ENCODE data around the gene STXBP6. TPM values are rescaled to one million over a fixed set of nuclear protein-coding genes. Genes with fewer than 3 reads are reported as not detected.
A peak's percentile ranks its signal among the peaks of the same experiment; 100 is the strongest.
"Not testable (repeated sequence)": the region's sequence is repeated elsewhere in the genome, so short reads cannot be mapped to it uniquely, and the experiment has no call there.

Gene STXBP6
- total RNA-seq, 1 donor from 2014 or later = 0.06 TPM

GRCh38 chr14:24813819-24814259 lies 236.1 kb downstream of the STXBP6 start:
- no peak for DNase-seq (ENCODE audit: extremely low read depth, low read depth, low spot score)

- DNase-seq (ENCODE audit: extremely low read depth, low read depth, low spot score) = no peak
These were observed 236.7 kb downstream of the STXBP6 start for GRCh38 chr14:24813089-24813815.

- no peak for DNase-seq (ENCODE audit: extremely low read depth, low read depth, low spot score)
These were observed 240.8 kb downstream of the STXBP6 start for GRCh38 chr14:24809135-24809534.

GRCh38 chr14:24808412-24808811 lies 241.5 kb downstream of the STXBP6 start:
- DNase-seq (ENCODE audit: extremely low read depth, low read depth, low spot score) = no peak

GRCh38 chr14:24806061-24806678 lies 243.8 kb downstream of the STXBP6 start:
- peak; percentile 12 for DNase-seq (ENCODE audit: extremely low read depth, low read depth, low spot score)

GRCh38 chr14:24804552-24805212 lies 245.3 kb downstream of the STXBP6 start:
- DNase-seq (ENCODE audit: extremely low read depth, low read depth, low spot score) = no peak

- no peak for DNase-seq (ENCODE audit: extremely low read depth, low read depth, low spot score)
These were observed 245.9 kb downstream of the STXBP6 start for GRCh38 chr14:24803933-24804494.

GRCh38 chr14:24803426-24803825 lies 246.5 kb downstream of the STXBP6 start:
- not testable (repeated sequence) for DNase-seq (ENCODE audit: extremely low read depth, low read depth, low spot score)

- DNase-seq (ENCODE audit: extremely low read depth, low read depth, low spot score) = no peak
These were observed 247.7 kb downstream of the STXBP6 start for GRCh38 chr14:24802236-24802635.

GRCh38 chr14:24801024-24801423 lies 248.9 kb downstream of the STXBP6 start:
- DNase-seq (ENCODE audit: extremely low read depth, low read depth, low spot score) = no peak

GRCh38 chr14:24798911-24799462 lies 251.0 kb downstream of the STXBP6 start:
- DNase-seq (ENCODE audit: extremely low read depth, low read depth, low spot score) = no peak

- no peak for DNase-seq (ENCODE audit: extremely low read depth, low read depth, low spot score)
These were observed 254.5 kb downstream of the STXBP6 start for GRCh38 chr14:24795406-24795805.

GRCh38 chr14:24794644-24795305 lies 255.2 kb downstream of the STXBP6 start:
- no peak for DNase-seq (ENCODE audit: extremely low read depth, low read depth, low spot score)

- no peak for DNase-seq (ENCODE audit: extremely low read depth, low read depth, low spot score)
These were observed 259.8 kb downstream of the STXBP6 start for GRCh38 chr14:24790196-24790595.

- DNase-seq (ENCODE audit: extremely low read depth, low read depth, low spot score) = no peak
These were observed 260.5 kb downstream of the STXBP6 start for GRCh38 chr14:24789378-24789884.

GRCh38 chr14:24785698-24786097 lies 264.2 kb downstream of the STXBP6 start:
- DNase-seq (ENCODE audit: extremely low read depth, low read depth, low spot score) = no peak

GRCh38 chr14:24784981-24785380 lies 265.0 kb downstream of the STXBP6 start:
- DNase-seq (ENCODE audit: extremely low read depth, low read depth, low spot score) = no peak

- DNase-seq (ENCODE audit: extremely low read depth, low read depth, low spot score) = no peak
These were observed 266.2 kb downstream of the STXBP6 start for GRCh38 chr14:24783791-24784190.

GRCh38 chr14:24780281-24780680 lies 269.7 kb downstream of the STXBP6 start:
- no peak for DNase-seq (ENCODE audit: extremely low read depth, low read depth, low spot score)

GRCh38 chr14:24777678-24778077 lies 272.3 kb downstream of the STXBP6 start:
- no peak for DNase-seq (ENCODE audit: extremely low read depth, low read depth, low spot score)
